ENCODE results near the gene TMX3. TPM values are rescaled to one million over a fixed set of nuclear protein-coding genes. Genes with fewer than 3 reads are reported as not detected.

Gene TMX3
- total RNA-seq, 1 experiment from 2014 or later = 21.2 TPM

DNA sequence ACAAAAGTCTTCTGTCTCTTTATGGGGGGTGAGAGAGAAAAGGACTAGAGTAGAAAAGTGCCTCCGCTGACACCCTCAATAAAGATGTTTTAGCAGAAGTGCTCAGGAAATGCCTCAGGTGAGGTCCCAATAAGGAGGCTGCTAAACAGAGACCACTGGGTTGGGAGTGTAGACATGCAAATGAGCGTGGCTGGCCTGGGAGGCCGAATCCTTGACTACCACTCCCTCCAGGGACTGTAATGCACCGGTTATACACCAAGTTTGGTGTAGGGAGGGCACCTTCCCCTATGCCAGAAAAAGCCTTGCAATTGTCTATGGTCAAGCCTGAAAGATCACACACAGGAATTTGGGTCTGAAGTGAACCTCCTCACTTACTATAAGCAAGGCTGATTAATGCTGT, 1.8 kb downstream of the TMX3 start:
- Histone ChIP-seq H3F3A (ENCODE audit: insufficient read depth, low read depth) (no peaks in the 10 kb centered on the region), H3K27ac (no peak overlapping the region), H2AFZ (no peak overlapping the region), H3K79me2 (ENCODE audit: low read depth) (peaks cover 30% of the 10 kb centered on the region), H3K9me3 (ENCODE audit: insufficient read depth, low read depth) (no peaks in the 10 kb centered on the region), H3K4me1 (replicated peaks; ENCODE audit: insufficient read depth) (peaks cover 16% of the 10 kb centered on the region), H4K20me1 (ENCODE audit: insufficient read depth) (peaks cover 4% of the 10 kb centered on the region; the same call in 1 of the 2 replicates), H3K9me2 (ENCODE audit: insufficient read depth) (no peaks in the 10 kb centered on the region), H3K36me3 (ENCODE audit: low read depth) (peaks cover 24% of the 10 kb centered on the region), H3K4me2 (peak overlapping the region; percentile 89), H3K4me3 (peak overlapping the region; percentile 98; the same call in 1 of the 2 replicates), H3K27me3 (ENCODE audit: insufficient read depth, low read depth) (no peaks in the 10 kb centered on the region)
- TF ChIP-seq, protein P1, sequence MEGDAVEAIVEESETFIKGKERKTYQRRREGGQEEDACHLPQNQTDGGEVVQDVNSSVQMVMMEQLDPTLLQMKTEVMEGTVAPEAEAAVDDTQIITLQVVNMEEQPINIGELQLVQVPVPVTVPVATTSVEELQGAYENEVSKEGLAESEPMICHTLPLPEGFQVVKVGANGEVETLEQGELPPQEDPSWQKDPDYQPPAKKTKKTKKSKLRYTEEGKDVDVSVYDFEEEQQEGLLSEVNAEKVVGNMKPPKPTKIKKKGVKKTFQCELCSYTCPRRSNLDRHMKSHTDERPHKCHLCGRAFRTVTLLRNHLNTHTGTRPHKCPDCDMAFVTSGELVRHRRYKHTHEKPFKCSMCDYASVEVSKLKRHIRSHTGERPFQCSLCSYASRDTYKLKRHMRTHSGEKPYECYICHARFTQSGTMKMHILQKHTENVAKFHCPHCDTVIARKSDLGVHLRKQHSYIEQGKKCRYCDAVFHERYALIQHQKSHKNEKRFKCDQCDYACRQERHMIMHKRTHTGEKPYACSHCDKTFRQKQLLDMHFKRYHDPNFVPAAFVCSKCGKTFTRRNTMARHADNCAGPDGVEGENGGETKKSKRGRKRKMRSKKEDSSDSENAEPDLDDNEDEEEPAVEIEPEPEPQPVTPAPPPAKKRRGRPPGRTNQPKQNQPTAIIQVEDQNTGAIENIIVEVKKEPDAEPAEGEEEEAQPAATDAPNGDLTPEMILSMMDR (conservative IDR thresholded peaks at IDR 0.05) = no peak
- no peak for TF ChIP-seq EZH2 (IDR thresholded peaks at IDR 0.05; ENCODE audit: low read depth)
- intact Hi-C loops (cut with micrococcal nuclease; ENCODE audit: unreplicated experiment) = no loop called here
- DNase-seq = no peak
- CTCF ChIA-PET = interaction anchor here (0.6 kb wide), 1 partner anchor 78 kb away, joined by 5 read pairs; no protein-coding TSS in a partner anchor
- BruUV-seq (replicated peaks) = no TSS peak
- POLR2A ChIA-PET (ENCODE audit: unreplicated experiment) = no interaction called here

DNA sequence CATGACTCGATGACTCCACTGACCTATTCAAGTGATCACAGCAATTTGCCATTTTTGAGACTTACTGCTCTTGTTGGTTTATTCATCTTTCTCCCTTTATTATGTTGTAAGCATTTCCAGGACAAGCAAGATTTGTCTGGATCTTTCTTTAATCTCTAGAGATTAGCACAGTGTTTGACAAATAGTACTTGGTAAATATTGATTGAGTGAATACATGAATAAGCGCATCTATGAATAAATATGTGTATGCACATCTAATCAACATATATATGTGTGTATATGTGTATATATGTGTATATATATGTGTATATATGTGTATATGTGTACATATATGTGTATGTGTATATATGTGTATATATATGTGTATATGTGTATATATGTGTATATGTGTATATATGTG, 7.3 kb downstream of the TMX3 start:
- Histone ChIP-seq H3K36me3 (ENCODE audit: low read depth) (peaks cover 43% of the 10 kb centered on the region), H3K79me2 (ENCODE audit: low read depth) (peaks cover 10% of the 10 kb centered on the region), H2AFZ (no peak overlapping the region), H3K4me1 (replicated peaks; ENCODE audit: insufficient read depth) (no peaks in the 10 kb centered on the region), H3K27ac (no peak overlapping the region), H4K20me1 (ENCODE audit: insufficient read depth) (0 out of 2 replicates have a peak, but pooled peaks cover 3% of the 10 kb centered on the region), H3K4me2 (no peak overlapping the region), H3K27me3 (ENCODE audit: insufficient read depth, low read depth) (no peaks in the 10 kb centered on the region), H3K9me2 (ENCODE audit: insufficient read depth) (no peaks in the 10 kb centered on the region; the same call in 1 of the 2 replicates), H3F3A (ENCODE audit: insufficient read depth, low read depth) (no peaks in the 10 kb centered on the region), H3K9me3 (ENCODE audit: insufficient read depth, low read depth) (no peaks in the 10 kb centered on the region), H3K4me3 (no peak overlapping the region)
- DNase-seq = no peak
- POLR2A ChIA-PET (ENCODE audit: unreplicated experiment) = no interaction called here
- intact Hi-C loops (cut with micrococcal nuclease; ENCODE audit: unreplicated experiment) = no loop called here
- CTCF ChIA-PET = no interaction called here
- TF ChIP-seq, protein P1 (conservative IDR thresholded peaks at IDR 0.05) = no peak
- no peak for TF ChIP-seq EZH2 (IDR thresholded peaks at IDR 0.05; ENCODE audit: low read depth)
- no TSS peak for BruUV-seq (replicated peaks)

DNA sequence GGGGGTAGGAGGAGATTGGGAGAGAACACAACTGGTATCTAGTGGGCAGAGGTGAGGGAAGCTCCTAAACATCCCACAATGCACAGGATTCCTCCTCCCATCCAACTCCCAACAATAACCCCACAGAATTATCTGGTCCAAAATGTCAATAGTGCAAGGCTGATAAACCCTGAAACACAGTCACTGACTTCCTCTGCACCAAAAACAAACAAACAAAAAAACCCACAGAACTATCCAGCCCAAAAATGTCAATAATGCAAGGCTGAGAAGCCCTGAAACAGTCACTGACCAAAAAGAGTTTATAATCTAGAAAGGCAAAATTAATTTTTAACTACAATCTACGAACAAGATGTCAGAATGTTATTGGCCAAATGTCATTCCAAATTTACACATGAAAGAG, 9.8 kb downstream of the TMX3 start:
- intact Hi-C loops (cut with micrococcal nuclease; ENCODE audit: unreplicated experiment) = no loop called here
- BruUV-seq (replicated peaks) = no TSS peak
- TF ChIP-seq, protein P1 (conservative IDR thresholded peaks at IDR 0.05) = no peak
- no peak for TF ChIP-seq EZH2 (IDR thresholded peaks at IDR 0.05; ENCODE audit: low read depth)
- H3K9me2 ChIP-seq (ENCODE audit: insufficient read depth) = no peaks in the 10 kb centered on the region; the same call in 1 of the 2 replicates
- no peaks in the 10 kb centered on the region for H3K9me3 ChIP-seq (ENCODE audit: insufficient read depth, low read depth)
- ChIA-PET POLR2A (ENCODE audit: unreplicated experiment) (no interaction called here), CTCF (no interaction called here)
- no peak for DNase-seq
- no peaks in the 10 kb centered on the region for H3K79me2 ChIP-seq (ENCODE audit: low read depth)
- no peak overlapping the region for H2AFZ ChIP-seq
- H3K36me3 ChIP-seq (ENCODE audit: low read depth) = peaks cover 34% of the 10 kb centered on the region
- H3K4me2 ChIP-seq = no peak overlapping the region
- no peak overlapping the region for H3K27ac ChIP-seq
- no peak overlapping the region for H3K4me3 ChIP-seq
- H4K20me1 ChIP-seq (ENCODE audit: insufficient read depth) = 0 out of 2 replicates have a peak, but pooled peaks cover 7% of the 10 kb centered on the region
- H3K27me3 ChIP-seq (ENCODE audit: insufficient read depth, low read depth) = no peaks in the 10 kb centered on the region
- H3K4me1 ChIP-seq (replicated peaks; ENCODE audit: insufficient read depth) = no peaks in the 10 kb centered on the region
- no peaks in the 10 kb centered on the region for H3F3A ChIP-seq (ENCODE audit: insufficient read depth, low read depth)
